Fibroblast of skin of right quadriceps (primary cell): Measurements from ENCODE around the gene TDRD15.
"Not testable (repeated sequence)": the region's sequence is repeated elsewhere in the genome, so short reads cannot be mapped to it uniquely, and the experiment has no call there.

Source experiments
- DNase-seq: peaks from one replicate; pipeline ENCODE4 v3.0.0-alpha.2; 2013

Gene TDRD15

DNA sequence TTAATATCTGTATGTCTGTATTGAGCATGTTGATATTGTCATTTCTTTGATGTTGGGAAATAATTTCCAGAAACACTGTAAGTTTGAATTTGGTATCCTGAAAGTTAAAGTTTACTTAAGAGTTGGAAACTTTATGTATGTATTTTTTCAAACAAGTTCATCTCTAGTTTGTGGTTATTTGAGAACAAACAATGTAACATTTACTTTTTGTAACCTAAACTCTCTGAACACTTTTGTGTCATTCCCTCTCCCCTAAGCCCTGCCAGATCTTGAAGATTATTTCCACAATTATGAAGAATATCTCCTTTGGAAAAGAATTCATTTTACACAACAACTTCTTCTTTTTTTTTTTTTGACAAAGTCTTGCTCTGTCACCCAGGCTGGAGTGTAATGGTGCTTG lies 24.9 kb downstream of the TDRD15 start:
- DNase-seq = no peak

- not testable (repeated sequence) for DNase-seq
These were observed 27.5 kb downstream of the TDRD15 start for GRCh38 chr2:21151234-21151633.

DNA sequence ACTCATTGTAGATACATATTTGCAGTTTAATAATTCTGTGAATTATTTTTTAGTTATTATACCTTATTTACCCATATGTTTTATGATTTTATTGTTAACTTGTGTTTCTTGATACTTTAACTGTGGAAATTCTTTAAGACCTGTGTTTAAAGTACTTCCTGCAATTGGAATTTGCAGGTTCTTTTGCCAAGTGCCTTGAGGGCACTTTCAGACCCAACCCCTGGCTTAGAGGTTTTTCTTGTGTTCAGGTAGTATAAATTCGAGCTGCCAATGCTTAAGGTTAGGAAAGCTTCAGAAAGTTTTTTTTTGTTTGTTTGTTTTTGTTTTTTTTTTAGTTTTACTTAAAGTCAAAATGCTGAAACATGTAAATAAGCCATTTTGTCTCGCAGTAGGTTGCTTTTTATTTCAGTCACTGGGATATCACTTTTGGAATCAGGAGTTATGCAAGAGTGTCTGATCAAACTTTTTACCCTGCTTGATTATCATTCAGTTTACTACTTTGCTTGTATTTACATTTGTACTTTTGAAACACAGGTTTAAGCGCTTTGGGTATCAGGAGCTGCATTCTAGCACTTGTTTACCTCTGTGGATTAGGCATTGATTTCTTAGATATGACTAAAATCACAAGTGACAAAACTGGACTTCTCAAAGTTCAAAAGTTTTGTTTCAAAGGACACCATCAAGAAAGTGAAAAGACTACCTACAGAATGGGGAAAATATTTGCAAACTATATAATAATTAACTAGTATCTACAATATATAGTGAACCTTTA lies 31.8 kb downstream of the TDRD15 start:
- no peak for DNase-seq

GRCh38 chr2:21161122-21161521 lies 37.4 kb downstream of the TDRD15 start:
- no peak for DNase-seq

DNA sequence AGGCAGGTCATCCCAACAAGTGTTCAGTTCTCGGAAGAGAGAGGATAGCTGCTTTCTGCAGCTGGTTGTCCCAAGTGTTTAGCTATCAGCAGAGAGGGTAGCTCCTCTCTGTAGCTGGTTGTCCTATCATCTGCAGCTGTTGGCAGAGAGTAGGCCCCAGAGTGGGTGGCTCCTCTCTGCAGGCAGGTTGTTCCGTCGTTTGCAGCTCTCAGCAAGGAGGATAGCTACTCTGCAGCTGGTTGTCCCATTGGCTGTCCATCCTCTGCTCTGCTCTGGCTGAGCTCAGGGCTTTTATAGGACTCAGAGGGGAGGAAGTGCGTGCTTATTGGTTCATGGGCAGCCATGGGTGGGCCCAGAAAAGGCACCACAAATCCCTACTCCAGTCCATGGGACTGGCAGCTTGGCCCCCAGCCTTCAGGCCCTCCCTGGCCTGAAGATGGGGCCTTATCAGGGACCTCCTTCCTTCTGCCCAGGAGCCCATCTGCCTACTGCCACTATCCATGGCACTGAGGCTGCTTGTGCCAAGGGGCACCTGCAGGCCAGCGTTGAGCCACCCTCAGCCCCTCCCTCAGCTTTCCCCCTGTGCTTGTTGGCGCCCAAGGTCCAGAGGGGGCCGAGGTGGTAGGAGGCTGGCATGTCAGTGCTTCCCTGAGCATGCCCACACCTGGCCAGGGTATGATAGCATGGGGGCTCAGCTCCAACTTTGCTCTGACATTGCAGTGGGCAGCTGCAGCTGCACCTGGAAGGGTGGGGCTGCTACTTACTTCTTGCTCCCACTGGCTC lies 38.3 kb downstream of the TDRD15 start:
- no peak for DNase-seq

- no peak for DNase-seq
These were observed 38.8 kb downstream of the TDRD15 start for GRCh38 chr2:21162615-21162878.

DNA sequence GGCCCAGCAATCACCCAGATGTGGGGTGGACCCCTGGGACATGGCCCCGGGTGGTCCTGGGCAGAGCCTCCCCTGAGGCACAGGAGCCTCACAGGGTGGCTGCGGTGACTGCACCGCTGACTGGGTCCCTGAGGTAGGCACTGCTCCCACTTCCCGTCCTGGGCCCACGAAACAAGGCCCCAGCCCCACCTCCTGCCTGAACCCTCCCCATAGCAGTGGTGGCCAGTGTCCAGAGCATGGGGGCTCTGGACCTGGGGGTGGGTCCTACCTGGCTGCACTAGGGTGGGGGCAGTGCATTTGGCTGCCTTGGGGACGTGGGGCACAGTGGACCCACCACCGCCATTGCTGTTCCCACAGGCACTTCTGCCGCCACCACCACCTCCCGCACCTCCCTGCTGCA lies 39.4 kb downstream of the TDRD15 start:
- no peak for DNase-seq

DNA sequence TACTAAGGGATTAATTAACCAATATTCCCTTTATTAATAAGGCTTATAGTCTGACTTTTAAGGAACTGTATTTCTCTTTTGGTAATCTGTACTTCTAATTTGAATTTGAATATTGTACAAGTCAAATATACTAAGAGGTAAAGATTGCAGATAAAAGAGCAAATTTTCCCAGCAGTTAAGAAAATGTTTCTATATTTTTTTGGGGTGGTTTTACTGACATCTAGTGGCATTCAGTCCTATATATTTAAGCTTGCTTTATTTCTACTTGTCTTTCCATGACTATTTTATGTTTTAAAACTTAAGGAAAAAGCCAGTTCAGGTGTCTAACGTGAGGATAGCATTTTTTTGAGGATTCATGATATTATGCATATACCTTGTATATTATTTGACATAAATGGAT lies 41.6 kb downstream of the TDRD15 start:
- no peak for DNase-seq

DNA sequence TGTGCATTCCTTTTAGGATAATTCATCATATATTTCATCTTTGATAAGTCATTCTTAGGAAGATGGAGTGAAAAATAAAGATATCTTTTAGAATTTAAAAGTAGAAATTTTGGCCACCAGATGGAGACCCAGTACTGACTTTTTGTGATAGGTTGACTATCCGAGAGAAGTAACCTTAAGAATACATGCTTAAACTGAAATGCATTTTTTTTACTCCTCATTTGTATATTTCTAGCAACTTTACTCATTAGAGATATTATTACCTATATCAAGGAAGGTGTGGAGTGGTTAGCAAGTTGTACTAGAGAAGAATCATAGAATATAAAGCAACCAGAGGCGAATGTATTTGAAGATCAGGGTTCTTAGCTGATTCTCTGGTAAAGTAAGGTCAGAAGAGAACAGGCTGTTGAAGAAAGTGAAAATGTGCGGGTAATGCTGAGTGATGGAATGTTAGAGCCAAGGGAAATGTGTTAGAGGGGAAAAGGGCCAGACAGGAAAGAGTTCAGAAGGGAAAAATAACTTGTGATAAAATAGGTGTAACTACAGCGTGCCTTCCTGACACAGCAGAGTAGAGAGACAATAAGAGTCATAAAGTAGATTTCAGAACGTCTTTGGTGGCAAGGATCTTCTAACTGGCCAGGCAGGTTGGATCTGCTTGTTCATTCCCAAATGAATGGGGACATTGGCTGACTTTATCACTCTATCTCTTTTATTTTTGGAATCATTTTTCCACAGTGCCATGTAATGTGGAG lies 52.3 kb downstream of the TDRD15 start:
- DNase-seq = no peak

DNA sequence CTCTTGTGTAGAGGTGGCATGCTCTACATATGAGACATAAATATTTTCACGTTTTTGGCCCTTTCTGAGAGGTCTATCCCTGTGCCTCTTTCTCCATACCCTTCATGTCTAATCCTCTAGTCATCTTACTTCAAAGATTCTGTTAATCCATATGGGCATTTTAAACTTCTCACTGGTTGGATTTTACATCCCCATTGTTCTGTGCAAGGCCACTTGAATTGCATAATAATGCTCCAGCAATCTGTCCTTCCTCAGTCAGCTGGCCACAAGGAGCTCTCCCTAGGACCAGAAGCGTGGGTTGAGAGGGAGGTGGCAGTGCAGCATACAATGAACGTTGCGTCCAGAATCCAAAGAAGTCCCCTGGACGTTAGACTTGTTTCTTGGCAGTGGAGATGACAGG lies 58.2 kb downstream of the TDRD15 start:
- no peak for DNase-seq

DNA sequence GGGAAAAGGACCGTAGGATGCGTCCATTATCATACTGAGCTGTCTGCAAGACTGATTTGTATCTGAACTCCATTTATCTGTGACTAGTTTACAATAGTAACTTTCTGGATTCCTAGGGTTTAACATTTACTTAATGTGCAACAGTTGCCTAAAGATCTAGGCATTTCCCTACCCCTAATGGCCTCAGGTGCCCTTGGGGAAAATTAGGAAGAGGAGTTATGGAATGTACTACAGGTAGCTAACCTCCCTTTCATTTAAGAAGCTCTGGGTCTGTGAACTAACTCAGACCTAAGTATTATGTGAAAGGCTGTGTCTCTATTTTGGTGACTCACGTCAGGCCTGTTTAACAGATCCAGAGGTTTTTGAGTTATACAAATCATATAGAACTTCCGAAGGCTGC lies 59.5 kb downstream of the TDRD15 start:
- no peak for DNase-seq

- DNase-seq = no peak
These were observed 60.0 kb downstream of the TDRD15 start for GRCh38 chr2:21183726-21184125.

- no peak for DNase-seq
These were observed 67.8 kb downstream of the TDRD15 start for GRCh38 chr2:21191535-21191934.
